KMS-11 (cell line): ENCODE measurements around the gene PHF21B.

Experiments
- H2AFZ ChIP-seq: fragments of 200-600 bp; sonication (generic); 2 replicates; pipeline ENCODE4 v1.6.1; 2016; ENCODE audit warnings: antibody characterized with exemption, mixed run types, low read depth
- H3K27ac ChIP-seq: fragments of 200-600 bp; sonication (generic); 2 replicates; pipeline ENCODE4 v1.6.1; 2016; ENCODE audit warnings: mild to moderate bottlenecking, mixed run types
- H3K27me3 ChIP-seq: fragments of 200-600 bp; sonication (generic); 2 replicates; pipeline ENCODE4 v1.6.1; 2017; ENCODE audit warnings: mild to moderate bottlenecking, low read depth, mixed run types, moderate library complexity; ENCODE audit not compliant: insufficient read depth
- H3K36me3 ChIP-seq: fragments of 200-600 bp; sonication (generic); 2 replicates; pipeline ENCODE4 v1.6.1; 2017; ENCODE audit warnings: mild to moderate bottlenecking, mixed run types; ENCODE audit not compliant: insufficient read depth
- H3K4me1 ChIP-seq: fragments of 200-600 bp; sonication (generic); 2 replicates; pipeline ENCODE4 v1.6.1; 2016; ENCODE audit warnings: mild to moderate bottlenecking, low read depth, mixed run types; ENCODE audit not compliant: poor library complexity, severe bottlenecking
- H3K4me2 ChIP-seq: fragments of 200-600 bp; sonication (generic); 2 replicates; pipeline ENCODE4 v1.7.0; 2016; ENCODE audit warnings: mild to moderate bottlenecking, mixed run types
- H3K4me3 ChIP-seq: fragments of 200-600 bp; sonication (generic); IDR thresholded peaks from 2 replicates; pipeline ENCODE4 v1.6.1; 2017; ENCODE audit warnings: low read depth, low read length, mixed read lengths; ENCODE audit not compliant: insufficient read depth
- H3K79me2 ChIP-seq: fragments of 200-600 bp; sonication (generic); 2 replicates; pipeline ENCODE4 v1.6.1; 2016; ENCODE audit warnings: low read depth, mixed run types; ENCODE audit not compliant: insufficient read depth
- H3K9ac ChIP-seq: fragments of 200-600 bp; sonication (generic); 2 replicates; pipeline ENCODE4 v1.6.1; 2016; ENCODE audit warnings: mild to moderate bottlenecking, mixed run types
- H4K20me1 ChIP-seq: fragments of 200-600 bp; sonication (generic); 2 replicates; pipeline ENCODE4 v1.6.1; 2016; ENCODE audit warnings: mild to moderate bottlenecking, mixed run types; ENCODE audit not compliant: insufficient read depth
- TF ChIP-seq, protein P1 (sequence below): fragments of 200-600 bp; sonication (generic); conservative IDR thresholded peaks from 2 replicates; pipeline ENCODE4 v1.6.1; 2017; ENCODE audit warnings: low read depth, mild to moderate bottlenecking, antibody characterized with exemption, low read length, moderate library complexity, mixed read lengths

PHF21B gene

DNA sequence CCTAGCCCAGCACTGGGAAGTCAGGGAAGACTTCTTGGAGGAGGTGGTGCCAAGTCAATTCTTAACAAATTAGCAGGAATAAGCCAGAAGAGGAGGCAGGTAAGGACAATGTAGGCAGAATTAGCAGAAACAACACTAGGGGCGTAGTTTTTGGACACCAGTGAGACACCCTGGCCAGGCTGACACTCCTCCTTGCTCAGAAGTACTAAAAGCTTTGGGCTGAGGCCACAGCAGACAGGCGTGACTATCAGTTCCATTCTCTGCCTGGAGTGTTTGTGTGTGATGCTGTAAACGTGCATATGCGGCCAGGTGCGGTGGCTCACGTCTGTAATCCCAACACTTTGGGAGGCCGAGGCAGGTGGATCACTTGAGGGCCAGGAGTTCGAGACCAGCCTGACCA lies 36.0 kb downstream of the PHF21B start:
- Histone ChIP-seq H3K27me3 (peaks cover 9% of the 10 kb centered on the region; the same call in 1 of the 2 replicates), H3K79me2 (no peaks in the 10 kb centered on the region), H2AFZ (no peak overlapping the region), H4K20me1 (no peaks in the 10 kb centered on the region), H3K4me2 (no peak overlapping the region), H3K9ac (no peak overlapping the region), H3K27ac (no peak overlapping the region), H3K4me3 (no peak overlapping the region), H3K4me1 (no peaks in the 10 kb centered on the region), H3K36me3 (no peaks in the 10 kb centered on the region)
- TF ChIP-seq, protein P1, sequence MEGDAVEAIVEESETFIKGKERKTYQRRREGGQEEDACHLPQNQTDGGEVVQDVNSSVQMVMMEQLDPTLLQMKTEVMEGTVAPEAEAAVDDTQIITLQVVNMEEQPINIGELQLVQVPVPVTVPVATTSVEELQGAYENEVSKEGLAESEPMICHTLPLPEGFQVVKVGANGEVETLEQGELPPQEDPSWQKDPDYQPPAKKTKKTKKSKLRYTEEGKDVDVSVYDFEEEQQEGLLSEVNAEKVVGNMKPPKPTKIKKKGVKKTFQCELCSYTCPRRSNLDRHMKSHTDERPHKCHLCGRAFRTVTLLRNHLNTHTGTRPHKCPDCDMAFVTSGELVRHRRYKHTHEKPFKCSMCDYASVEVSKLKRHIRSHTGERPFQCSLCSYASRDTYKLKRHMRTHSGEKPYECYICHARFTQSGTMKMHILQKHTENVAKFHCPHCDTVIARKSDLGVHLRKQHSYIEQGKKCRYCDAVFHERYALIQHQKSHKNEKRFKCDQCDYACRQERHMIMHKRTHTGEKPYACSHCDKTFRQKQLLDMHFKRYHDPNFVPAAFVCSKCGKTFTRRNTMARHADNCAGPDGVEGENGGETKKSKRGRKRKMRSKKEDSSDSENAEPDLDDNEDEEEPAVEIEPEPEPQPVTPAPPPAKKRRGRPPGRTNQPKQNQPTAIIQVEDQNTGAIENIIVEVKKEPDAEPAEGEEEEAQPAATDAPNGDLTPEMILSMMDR = no peak

DNA sequence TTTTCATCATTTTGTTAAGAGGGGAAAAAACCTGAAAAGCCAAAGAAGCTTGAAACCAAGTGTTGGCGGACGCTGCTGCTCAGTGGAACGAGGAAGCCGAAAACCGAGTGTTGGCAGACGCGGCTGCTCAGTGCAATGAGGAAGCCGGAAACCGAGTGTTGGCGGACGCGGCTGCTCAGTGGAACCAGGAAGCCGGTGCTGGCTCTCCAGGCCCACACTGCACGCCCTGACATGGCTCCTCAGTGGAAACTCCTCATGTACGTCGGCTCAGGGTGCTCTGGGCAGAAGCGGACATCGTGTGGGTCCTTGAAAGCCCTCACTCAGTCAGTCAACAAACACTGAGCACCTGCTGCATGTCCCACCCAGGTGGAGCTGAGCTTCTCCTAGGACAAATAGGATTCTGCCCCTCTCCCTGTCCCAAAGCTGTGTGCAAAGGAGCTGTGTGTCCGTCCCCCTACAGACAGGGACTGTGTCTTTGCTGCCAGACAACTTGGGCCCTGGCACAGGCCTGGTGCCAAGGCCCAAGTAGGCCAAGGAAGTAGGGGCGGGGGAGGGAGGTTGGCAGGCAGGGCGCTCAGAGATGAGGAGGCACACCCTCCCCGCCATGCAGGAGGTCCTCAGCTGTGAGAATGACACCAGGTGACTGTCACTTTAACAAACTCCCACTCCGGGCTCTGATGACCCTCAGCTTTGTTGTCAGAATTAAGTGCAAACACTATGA lies 37.3 kb downstream of the PHF21B start:
- Histone ChIP-seq H3K9ac (no peak overlapping the region), H3K4me3 (no peak overlapping the region), H3K36me3 (no peaks in the 10 kb centered on the region), H2AFZ (no peak overlapping the region), H3K4me1 (no peaks in the 10 kb centered on the region), H4K20me1 (no peaks in the 10 kb centered on the region), H3K27ac (no peak overlapping the region), H3K79me2 (no peaks in the 10 kb centered on the region), H3K27me3 (peaks cover 9% of the 10 kb centered on the region; the same call in 1 of the 2 replicates), H3K4me2 (no peak overlapping the region)
- TF ChIP-seq, protein P1 = no peak

DNA sequence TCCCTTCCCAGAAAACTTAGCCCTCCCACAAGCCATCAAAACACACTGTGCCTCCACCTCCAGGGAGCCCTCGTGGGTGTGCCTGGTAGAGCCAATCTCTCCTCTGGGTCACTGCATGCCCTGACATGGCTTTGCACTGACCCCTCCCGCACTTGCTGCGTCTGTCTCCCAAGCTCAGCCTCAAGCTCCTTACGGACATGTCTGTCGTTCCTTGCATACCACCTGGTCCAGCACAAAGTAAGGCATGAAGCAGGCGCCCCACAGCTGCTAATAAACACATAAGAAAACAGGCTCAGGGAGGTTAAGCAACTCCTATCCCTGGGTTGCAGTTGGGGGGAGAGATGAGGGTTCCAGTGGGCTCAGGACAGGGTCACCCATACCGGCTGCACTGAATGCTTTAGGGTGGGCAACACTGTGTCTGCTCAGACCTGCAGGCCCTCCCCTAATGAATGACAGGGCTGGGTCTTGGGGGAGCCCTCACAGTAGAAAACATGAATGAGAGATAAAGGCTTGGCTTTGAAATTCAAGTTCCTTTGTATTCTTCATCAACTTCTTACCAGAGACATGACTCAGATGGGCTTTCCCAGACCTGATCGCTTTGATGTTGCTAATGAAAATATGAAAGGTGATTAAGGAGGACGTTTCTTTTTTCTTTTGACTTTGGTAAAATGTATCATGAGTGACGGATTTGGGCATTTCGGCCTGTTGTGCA lies 38.0 kb downstream of the PHF21B start:
- H3K4me3 ChIP-seq = no peak overlapping the region
- no peaks in the 10 kb centered on the region for H3K36me3 ChIP-seq
- no peaks in the 10 kb centered on the region for H3K4me1 ChIP-seq
- H3K27me3 ChIP-seq = peaks cover 5% of the 10 kb centered on the region; the same call in 1 of the 2 replicates
- no peaks in the 10 kb centered on the region for H3K79me2 ChIP-seq
- no peak overlapping the region for H3K4me2 ChIP-seq
- no peak overlapping the region for H3K9ac ChIP-seq
- TF ChIP-seq, protein P1 = no peak
- no peaks in the 10 kb centered on the region for H4K20me1 ChIP-seq
- no peak overlapping the region for H3K27ac ChIP-seq
- no peak overlapping the region for H2AFZ ChIP-seq

DNA sequence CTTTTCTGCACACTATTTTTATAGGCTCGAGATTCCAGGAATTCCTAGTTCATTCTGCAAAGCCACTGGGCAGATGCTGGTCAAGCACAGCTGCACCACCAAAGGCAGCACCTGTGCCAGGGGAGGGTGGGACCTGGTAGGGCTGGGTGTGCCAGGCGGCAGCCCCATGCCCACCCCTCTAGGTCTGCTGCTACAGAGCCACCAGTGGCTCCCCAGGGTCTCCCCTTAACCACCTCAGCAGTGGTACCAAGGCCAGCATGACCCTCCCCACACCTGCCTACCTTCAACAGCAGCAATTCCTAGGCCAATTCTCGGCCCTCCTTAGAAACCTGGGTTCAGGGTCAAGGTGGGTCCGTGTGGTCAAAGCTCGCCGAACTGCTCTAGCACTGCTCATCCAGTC lies 39.5 kb downstream of the PHF21B start:
- Histone ChIP-seq H3K9ac (no peak overlapping the region), H4K20me1 (no peaks in the 10 kb centered on the region), H3K4me2 (no peak overlapping the region), H3K27ac (no peak overlapping the region), H3K36me3 (no peaks in the 10 kb centered on the region), H3K27me3 (peaks cover 5% of the 10 kb centered on the region; the same call in 1 of the 2 replicates), H3K4me3 (no peak overlapping the region), H3K79me2 (no peaks in the 10 kb centered on the region), H2AFZ (no peak overlapping the region), H3K4me1 (no peaks in the 10 kb centered on the region)
- TF ChIP-seq, protein P1 = no peak
